HCT116 (cell line): Measurements from ENCODE around the gene PRR12. TPM values are rescaled to one million over a fixed set of nuclear protein-coding genes. Genes with fewer than 3 reads are reported as not detected.

Experiments used
- ATAC-seq: fragments of 200-7000 bp; cut with Tn5 transposase; 2 replicates; pipeline ENCODE4 v1.9.1; 2020; ENCODE audit warnings: mild to moderate bottlenecking, moderate library complexity
- BruUV-seq: library from RNA; stranded (reverse); fragments of 400-500 nt; replicated peaks from 2 replicates; lab custom pipeline; 2021; lab: Mats Ljungman, UMichigan
- CTCF ChIA-PET: fragments of 300-600 bp; sonication (Branson Sonifier 250); formaldehyde crosslinking; loops from one replicate; lab custom pipeline; 2021; ENCODE audit warnings: antibody characterized with exemption; lab: Charles Lee
- POLR2A ChIA-PET: fragments of 300-600, 350-600 bp; sonication (Branson Sonifier 250); formaldehyde crosslinking; loops from one replicate; lab custom pipeline; 2021; ENCODE audit warnings: antibody characterized with exemption; lab: Charles Lee
- RAD21 ChIA-PET, 2 experiments: fragments of 300-600 bp; sonication (Branson Sonifier 250); formaldehyde crosslinking; loops; one replicate each; lab custom pipeline; 2023; ENCODE audit warnings: low total read pairs in 2 of 2; ENCODE audit not compliant: uncharacterized antibody in 2 of 2, unreplicated experiment in 2 of 2, low non-redundant PET in 1 of 2; lab: Charles Lee
- DNase-seq: peaks from one replicate; pipeline ENCODE4 v3.0.0-alpha.2; 2010; ENCODE audit warnings: low read depth, low spot score
- H2AFZ ChIP-seq: fragments of 200-600 bp; shearing (Covaris generic), sonication (generic); 2 replicates; pipeline ENCODE4 v1.6.1; 2017; ENCODE audit warnings: low read depth, mixed run types, mixed read lengths, antibody characterized with exemption, low read length; ENCODE audit not compliant: poor library complexity, severe bottlenecking
- H3K27ac ChIP-seq: 2 replicates; pipeline ENCODE4 v1.5.1; 2012; ENCODE audit warnings: low read depth, low read length
- H3K27me3 ChIP-seq: fragments of 200-600 bp; sonication (generic); 2 replicates; pipeline ENCODE4 v1.6.1; 2016; ENCODE audit warnings: mixed run types, low read length, mixed read lengths; ENCODE audit not compliant: insufficient read depth
- H3K36me3 ChIP-seq, 2 experiments: fragments of 200-500 bp in 1 of 2; fragments of 200-600 bp in 1 of 2; sonication (Bioruptor generic) in 1 of 2; sonication (generic) in 1 of 2; 2 replicates each; pipeline versions ENCODE4 v1.5.1 to v1.6.1; 2014 to 2016; ENCODE audit warnings: low read length in 2 of 2, inconsistent platforms in 1 of 2, mixed read lengths in 1 of 2, mixed run types in 1 of 2; ENCODE audit not compliant: insufficient read depth in 2 of 2, control insufficient read depth in 1 of 2
- H3K4me1 ChIP-seq, 2 experiments: fragments of 200-600 bp in 1 of 2; sonication (generic) in 1 of 2; 2 replicates each; pipeline versions ENCODE4 v1.5.1 to v1.6.1; 2012 to 2017; ENCODE audit warnings: low read length in 2 of 2, inconsistent platforms in 1 of 2, mild to moderate bottlenecking in 1 of 2, mixed read lengths in 1 of 2, mixed run types in 1 of 2, moderate library complexity in 1 of 2; ENCODE audit not compliant: insufficient read depth in 2 of 2, control insufficient read depth in 1 of 2
- H3K4me2 ChIP-seq: fragments of 200-600 bp; sonication (generic); 2 replicates; pipeline ENCODE4 v1.6.1; 2017; ENCODE audit warnings: mixed run types, low read length, mixed read lengths
- H3K4me3 ChIP-seq, 2 experiments: fragments of 200-600 bp in 1 of 2; sonication (generic) in 1 of 2; replicated peaks in 1 of 2; 2 replicates each; pipeline ENCODE4 v1.5.1; 2011 to 2016; ENCODE audit warnings: low read length in 2 of 2, control low read depth in 1 of 2, low read depth in 1 of 2, mild to moderate bottlenecking in 1 of 2, mixed read lengths in 1 of 2, mixed run types in 1 of 2
- H3K79me2 ChIP-seq: fragments of 200-600 bp; sonication (generic); 2 replicates; pipeline ENCODE4 v1.6.1; 2017; ENCODE audit warnings: mild to moderate bottlenecking, mixed run types, low read length, moderate library complexity, mixed read lengths; ENCODE audit not compliant: insufficient read depth
- H3K9ac ChIP-seq: fragments of 200-600 bp; sonication (generic); 2 replicates; pipeline ENCODE4 v1.6.1; 2016; ENCODE audit warnings: low read length, mixed read lengths
- H3K9me2 ChIP-seq: fragments of 200-600 bp; sonication (generic), shearing (Covaris generic); 2 replicates; pipeline ENCODE4 v1.6.1; 2017; ENCODE audit warnings: mixed run types, mild to moderate bottlenecking, moderate library complexity; ENCODE audit not compliant: insufficient read depth
- H3K9me3 ChIP-seq, 2 experiments: fragments of 200-500 bp in 1 of 2; fragments of 200-600 bp in 1 of 2; sonication (Bioruptor generic) in 1 of 2; sonication (generic) in 1 of 2; 2 replicates each; pipeline ENCODE4 v1.6.1; 2014 to 2017; ENCODE audit warnings: low read length in 2 of 2, mixed read lengths in 2 of 2, inconsistent platforms in 1 of 2, low read depth in 1 of 2, mild to moderate bottlenecking in 1 of 2, mixed run types in 1 of 2, moderate library complexity in 1 of 2; ENCODE audit not compliant: control insufficient read depth in 1 of 2, insufficient read depth in 1 of 2
- H4K20me1 ChIP-seq: fragments of 200-600 bp; sonication (generic), shearing (Covaris generic); 2 replicates; pipeline ENCODE4 v1.6.1; 2017; ENCODE audit warnings: mixed run types, mild to moderate bottlenecking, moderate library complexity; ENCODE audit not compliant: insufficient read depth
- ATF3 ChIP-seq: IDR thresholded peaks from 2 replicates; pipeline ENCODE4 v1.6.1; 2012
- CEBPB ChIP-seq: IDR thresholded peaks from 2 replicates; pipeline ENCODE4 v1.6.1; 2012; ENCODE audit warnings: low read depth
- EGR1 ChIP-seq: IDR thresholded peaks from 2 replicates; pipeline ENCODE4 v1.6.1; 2012; ENCODE audit warnings: low read depth
- EZH2 ChIP-seq: fragments of 200-600 bp; sonication (generic); IDR thresholded peaks from 2 replicates; pipeline ENCODE4 v1.6.1; 2017; ENCODE audit warnings: antibody characterized with exemption, mixed run types
- EZH2phosphoT487 ChIP-seq: fragments of 200-600 bp; IDR thresholded peaks from 2 replicates; pipeline ENCODE4 v1.6.1; 2018; ENCODE audit warnings: antibody characterized with exemption, borderline replicate concordance
- POLR2A ChIP-seq: IDR thresholded peaks from 2 replicates; pipeline ENCODE4 v1.7.0; 2011; ENCODE audit warnings: borderline replicate concordance; ENCODE audit not compliant: insufficient read depth, insufficient read length; ENCODE audit errors: extremely low read depth
- POLR2AphosphoS5 ChIP-seq: IDR thresholded peaks from 2 replicates; pipeline ENCODE4 v1.6.1; 2011; ENCODE audit warnings: mild to moderate bottlenecking, low read depth, low read length, moderate library complexity
- SIN3A ChIP-seq: IDR thresholded peaks from 2 replicates; pipeline ENCODE4 v1.6.1; 2012; ENCODE audit warnings: low read depth
- SRF ChIP-seq: IDR thresholded peaks from 2 replicates; pipeline ENCODE4 v1.6.1; 2012; ENCODE audit warnings: low read depth
- intact Hi-C: fragments of 100-400 bp; cut with micrococcal nuclease; formaldehyde crosslinking; loops from 2 replicates; pipeline ENCODE4 v1.10.0; 2022
- total RNA-seq: library from RNA; stranded (reverse); gene quantifications from one replicate; pipeline ENCODE4 v1.2.1, GENCODE V29; 2021; ENCODE audit not compliant: unreplicated experiment
- TF ChIP-seq, protein P1 (sequence below), 3 experiments: fragments of 200-600 bp in 1 of 3; sonication (generic) in 1 of 3; IDR thresholded peaks in 2 of 3; conservative IDR thresholded peaks in 1 of 3; 2 replicates each; pipeline ENCODE4 v1.5.1; 2012 to 2017; ENCODE audit warnings: low read depth in 2 of 3, low read length in 2 of 3, antibody characterized with exemption in 1 of 3, borderline replicate concordance in 1 of 3, control low read depth in 1 of 3, mild to moderate bottlenecking in 1 of 3, mixed read lengths in 1 of 3, mixed run types in 1 of 3, moderate library complexity in 1 of 3; ENCODE audit not compliant: insufficient read depth in 1 of 3

PRR12 gene
- total RNA-seq, 1 experiment from 2014 or later = 26.9 TPM

- Histone ChIP-seq H3K4me1 (peaks cover 12 to 28% of the 10 kb centered on the region in 2 experiments), H3K9me3 (no peaks in the 10 kb centered on the region), H3K36me3 (peaks cover 13 to 16% of the 10 kb centered on the region in 2 experiments; a peak in 3 of 4 replicates), H3K9me2 (no peaks in the 10 kb centered on the region), H3K9ac (peak overlapping the region; percentile 99), H2AFZ (no peak overlapping the region), H3K4me2 (peak overlapping the region; percentile 81), H3K4me3 (peak overlapping the region; percentile 75 to 92), H4K20me1 (no peaks in the 10 kb centered on the region), H3K27me3 (no peaks in the 10 kb centered on the region), H3K27ac (peak overlapping the region; percentile 90; the same call in 1 of the 2 replicates), H3K79me2 (peaks cover 70% of the 10 kb centered on the region)
- ChIA-PET RAD21 (no interaction called here), POLR2A (interaction anchor here (1.0 to 1.3 kb wide), 2 partner anchors 21 to 33 kb away, joined by 3 to 8 read pairs; no protein-coding TSS in a partner anchor), CTCF (interaction anchor here (0.9 kb wide), 1 partner anchor 37 kb away, joined by 3 read pairs; no protein-coding TSS in a partner anchor)
- intact Hi-C loops = no loop called here
- BruUV-seq = no TSS peak
- ATAC-seq = no peak
- DNase-seq = no peak
- TF ChIP-seq SRF = no peak
- TF ChIP-seq POLR2AphosphoS5 = no peak
- TF ChIP-seq EZH2 = no peak
- TF ChIP-seq POLR2A = no peak
- no peak for TF ChIP-seq ATF3
- TF ChIP-seq EZH2phosphoT487 = no peak
- no peak for TF ChIP-seq CEBPB
- no peak for TF ChIP-seq EGR1
- no peak for TF ChIP-seq SIN3A
- TF ChIP-seq, protein P1, sequence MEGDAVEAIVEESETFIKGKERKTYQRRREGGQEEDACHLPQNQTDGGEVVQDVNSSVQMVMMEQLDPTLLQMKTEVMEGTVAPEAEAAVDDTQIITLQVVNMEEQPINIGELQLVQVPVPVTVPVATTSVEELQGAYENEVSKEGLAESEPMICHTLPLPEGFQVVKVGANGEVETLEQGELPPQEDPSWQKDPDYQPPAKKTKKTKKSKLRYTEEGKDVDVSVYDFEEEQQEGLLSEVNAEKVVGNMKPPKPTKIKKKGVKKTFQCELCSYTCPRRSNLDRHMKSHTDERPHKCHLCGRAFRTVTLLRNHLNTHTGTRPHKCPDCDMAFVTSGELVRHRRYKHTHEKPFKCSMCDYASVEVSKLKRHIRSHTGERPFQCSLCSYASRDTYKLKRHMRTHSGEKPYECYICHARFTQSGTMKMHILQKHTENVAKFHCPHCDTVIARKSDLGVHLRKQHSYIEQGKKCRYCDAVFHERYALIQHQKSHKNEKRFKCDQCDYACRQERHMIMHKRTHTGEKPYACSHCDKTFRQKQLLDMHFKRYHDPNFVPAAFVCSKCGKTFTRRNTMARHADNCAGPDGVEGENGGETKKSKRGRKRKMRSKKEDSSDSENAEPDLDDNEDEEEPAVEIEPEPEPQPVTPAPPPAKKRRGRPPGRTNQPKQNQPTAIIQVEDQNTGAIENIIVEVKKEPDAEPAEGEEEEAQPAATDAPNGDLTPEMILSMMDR (IDR thresholded peaks at IDR 0.05 in 2 of 3, conservative IDR thresholded peaks at IDR 0.05 in 1 of 3; ENCODE audit: borderline replicate concordance in 1 of 3, insufficient read depth in 1 of 3, low read depth in 2 of 3, low read length in 2 of 3) = no peak
Measured at GRCh38 chr19:49643466-49643865, 52.5 kb downstream of the PRR12 start.
